ENCODE data around the gene LRRTM4. TPM values are rescaled to one million over a fixed set of nuclear protein-coding genes. Genes with fewer than 3 reads are reported as not detected.

LRRTM4 gene
- total RNA-seq, 4 donors from 2014 or later: 0.24 to 38.4 (median 1.0) TPM; not detected in 1

DNA sequence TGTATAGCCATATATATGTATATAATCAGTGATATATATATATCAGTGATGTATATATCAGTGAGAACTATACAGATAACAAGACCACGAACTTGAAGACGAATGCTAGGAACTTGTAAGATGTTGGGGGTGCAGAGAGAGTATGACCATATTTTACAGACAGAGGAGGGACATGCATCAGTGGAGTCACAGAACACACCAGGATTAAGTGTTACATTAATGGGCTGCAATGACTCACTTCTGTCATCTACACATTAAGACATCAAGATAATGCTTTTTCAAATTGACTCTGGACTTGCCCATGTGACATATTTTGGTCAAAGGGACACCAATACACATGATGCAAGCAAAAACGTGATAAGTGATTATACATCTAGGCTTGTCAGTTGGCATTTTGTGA lies 501.0 kb downstream of the LRRTM4 start:
- no peak overlapping the region for H3K27ac ChIP-seq
- no peaks in the 10 kb centered on the region for H3K27me3 ChIP-seq
- H3K36me3 ChIP-seq: no peaks in the 10 kb centered on the region
- no peak for DNase-seq
- TF ChIP-seq, protein P1, sequence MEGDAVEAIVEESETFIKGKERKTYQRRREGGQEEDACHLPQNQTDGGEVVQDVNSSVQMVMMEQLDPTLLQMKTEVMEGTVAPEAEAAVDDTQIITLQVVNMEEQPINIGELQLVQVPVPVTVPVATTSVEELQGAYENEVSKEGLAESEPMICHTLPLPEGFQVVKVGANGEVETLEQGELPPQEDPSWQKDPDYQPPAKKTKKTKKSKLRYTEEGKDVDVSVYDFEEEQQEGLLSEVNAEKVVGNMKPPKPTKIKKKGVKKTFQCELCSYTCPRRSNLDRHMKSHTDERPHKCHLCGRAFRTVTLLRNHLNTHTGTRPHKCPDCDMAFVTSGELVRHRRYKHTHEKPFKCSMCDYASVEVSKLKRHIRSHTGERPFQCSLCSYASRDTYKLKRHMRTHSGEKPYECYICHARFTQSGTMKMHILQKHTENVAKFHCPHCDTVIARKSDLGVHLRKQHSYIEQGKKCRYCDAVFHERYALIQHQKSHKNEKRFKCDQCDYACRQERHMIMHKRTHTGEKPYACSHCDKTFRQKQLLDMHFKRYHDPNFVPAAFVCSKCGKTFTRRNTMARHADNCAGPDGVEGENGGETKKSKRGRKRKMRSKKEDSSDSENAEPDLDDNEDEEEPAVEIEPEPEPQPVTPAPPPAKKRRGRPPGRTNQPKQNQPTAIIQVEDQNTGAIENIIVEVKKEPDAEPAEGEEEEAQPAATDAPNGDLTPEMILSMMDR (IDR thresholded peaks at IDR 0.05): no peak
- no peak for TF ChIP-seq POLR2A (IDR thresholded peaks at IDR 0.05)
- no peak overlapping the region for H3K4me3 ChIP-seq
- H3K4me1 ChIP-seq: no peaks in the 10 kb centered on the region
- no peaks in the 10 kb centered on the region for H3K9me3 ChIP-seq
- intact Hi-C loops (cut with DNase I; ENCODE audit: low total_unique reads): no loop called here

DNA sequence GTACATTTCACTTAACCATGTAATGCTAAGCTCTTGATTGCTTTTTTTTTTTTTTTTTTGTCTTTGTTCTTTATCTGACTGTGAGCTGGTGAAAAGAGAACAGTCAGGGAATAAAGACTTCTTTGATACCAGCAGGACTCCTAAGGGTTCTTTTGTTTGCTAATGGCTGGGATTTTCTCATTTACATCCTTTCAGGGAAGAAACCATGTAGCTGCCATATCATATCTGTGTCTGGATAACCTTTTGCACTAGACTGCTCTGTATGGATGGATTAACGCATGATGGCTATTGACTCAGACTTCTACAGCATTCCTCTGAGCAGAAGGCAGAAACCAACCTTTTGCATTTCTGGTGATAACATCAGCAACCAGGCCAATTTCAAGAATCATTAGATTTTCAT lies 504.0 kb downstream of the LRRTM4 start:
- Histone ChIP-seq H3K4me3 (no peak overlapping the region), H3K9me3 (no peaks in the 10 kb centered on the region), H3K27ac (no peak overlapping the region), H3K4me1 (no peaks in the 10 kb centered on the region), H3K36me3 (no peaks in the 10 kb centered on the region), H3K27me3 (no peaks in the 10 kb centered on the region)
- TF ChIP-seq, protein P1 (IDR thresholded peaks at IDR 0.05): no peak
- TF ChIP-seq POLR2A (IDR thresholded peaks at IDR 0.05): no peak
- intact Hi-C loops (cut with DNase I; ENCODE audit: low total_unique reads): no loop called here
- no peak for DNase-seq

DNA sequence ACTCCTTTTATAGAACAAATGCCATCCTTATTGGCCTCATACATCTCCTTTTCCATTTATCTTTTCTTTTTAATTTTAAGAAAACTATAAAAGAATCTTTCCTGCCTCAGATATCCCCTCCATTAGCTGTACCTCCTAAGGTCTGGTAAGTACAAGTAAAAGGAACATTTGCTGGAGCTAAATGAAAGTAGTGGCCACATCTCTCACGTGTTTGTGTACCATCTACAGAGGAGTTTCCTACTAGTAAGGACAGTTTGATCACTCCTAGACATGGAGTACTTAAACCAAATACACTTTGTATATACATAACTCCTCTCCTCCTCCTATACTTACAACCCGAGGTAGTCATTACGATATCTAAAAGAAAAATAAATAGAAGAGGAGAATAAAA lies 504.8 kb downstream of the LRRTM4 start:
- TF ChIP-seq, protein P1 (IDR thresholded peaks at IDR 0.05): no peak
- no peak for TF ChIP-seq POLR2A (IDR thresholded peaks at IDR 0.05)
- intact Hi-C loops (cut with DNase I; ENCODE audit: low total_unique reads): no loop called here
- no peak overlapping the region for H3K27ac ChIP-seq
- H3K4me1 ChIP-seq: no peaks in the 10 kb centered on the region
- no peaks in the 10 kb centered on the region for H3K9me3 ChIP-seq
- no peaks in the 10 kb centered on the region for H3K27me3 ChIP-seq
- no peaks in the 10 kb centered on the region for H3K36me3 ChIP-seq
- DNase-seq: no peak
- H3K4me3 ChIP-seq: no peak overlapping the region

DNA sequence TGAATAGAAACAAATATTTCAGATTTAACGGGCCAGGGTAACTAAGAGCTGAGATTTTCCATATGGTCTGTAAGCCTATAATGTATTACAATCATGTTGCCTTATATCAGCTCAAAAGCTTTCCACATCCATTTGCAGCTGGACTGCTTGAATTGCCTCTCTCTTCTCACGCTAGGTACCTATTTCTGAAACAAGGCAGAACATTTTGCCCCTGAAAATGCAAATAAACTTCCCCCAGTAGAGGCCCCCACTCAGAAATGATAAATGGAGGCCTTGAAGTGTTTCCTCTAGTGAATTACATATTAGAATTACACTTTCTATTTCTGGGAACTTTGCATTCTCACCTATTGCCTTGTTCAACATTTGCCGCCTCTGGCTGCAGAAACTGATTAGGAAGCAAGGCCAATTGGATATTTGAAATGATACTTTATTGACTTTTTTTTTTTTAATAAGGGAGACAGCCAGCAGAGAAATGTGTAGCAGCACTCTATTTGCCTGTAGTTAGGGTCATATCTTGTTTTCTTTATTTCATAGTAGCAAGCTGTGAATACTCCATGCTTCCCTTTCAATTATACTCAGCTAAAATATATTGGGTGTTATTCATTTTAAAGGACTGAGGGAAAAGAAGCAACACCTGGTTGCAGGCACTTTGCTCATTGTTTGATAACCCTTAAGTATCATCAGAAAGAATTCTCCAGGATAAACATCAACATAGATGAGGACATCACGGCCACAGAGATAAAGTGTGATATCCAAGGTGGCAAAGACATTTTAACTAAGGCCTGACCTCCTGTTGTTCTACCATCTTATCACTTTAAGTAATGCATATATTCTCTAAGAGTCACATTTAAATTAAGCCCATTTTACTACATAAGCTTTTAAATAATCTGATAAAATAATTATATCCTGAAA lies 505.5 kb downstream of the LRRTM4 start:
- intact Hi-C loops (cut with DNase I; ENCODE audit: low total_unique reads): no loop called here

DNA sequence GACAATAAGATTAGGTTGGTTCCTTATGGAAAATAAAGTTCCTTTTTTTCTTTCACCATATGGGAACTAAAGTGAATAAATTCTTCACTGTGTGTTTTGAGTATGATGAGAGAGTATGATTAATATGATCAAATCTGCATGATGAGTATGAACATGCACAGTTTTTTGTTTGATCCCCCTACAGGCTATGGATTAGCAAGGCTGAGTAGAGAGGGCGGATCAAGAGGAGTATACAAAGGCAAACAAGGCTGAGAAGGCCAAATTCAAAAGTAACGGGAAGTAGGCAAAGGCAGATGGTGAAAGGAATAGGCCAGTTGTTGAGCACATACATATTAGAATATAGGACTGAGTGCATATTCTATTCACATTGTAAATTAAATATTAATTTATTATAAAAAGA lies 508.2 kb downstream of the LRRTM4 start:
- intact Hi-C loops (cut with DNase I; ENCODE audit: low total_unique reads): no loop called here
- no peaks in the 10 kb centered on the region for H3K4me1 ChIP-seq
- H3K36me3 ChIP-seq: no peaks in the 10 kb centered on the region
- TF ChIP-seq, protein P1 (IDR thresholded peaks at IDR 0.05): no peak
- TF ChIP-seq POLR2A (IDR thresholded peaks at IDR 0.05): no peak
- H3K27ac ChIP-seq: no peak overlapping the region
- H3K9me3 ChIP-seq: no peaks in the 10 kb centered on the region
- no peak for DNase-seq
- no peak overlapping the region for H3K4me3 ChIP-seq
- no peaks in the 10 kb centered on the region for H3K27me3 ChIP-seq

More for the DNA sequence above, 505.5 kb downstream of the LRRTM4 start:
- TF ChIP-seq POLR2A (IDR thresholded peaks at IDR 0.05): no peak
- TF ChIP-seq, protein P1 (IDR thresholded peaks at IDR 0.05): no peak
- no peak for DNase-seq
- Histone ChIP-seq H3K9me3 (no peaks in the 10 kb centered on the region), H3K4me1 (no peaks in the 10 kb centered on the region), H3K27ac (no peak overlapping the region), H3K4me3 (no peak overlapping the region), H3K36me3 (no peaks in the 10 kb centered on the region), H3K27me3 (no peaks in the 10 kb centered on the region)

All from uterus (tissue), 4 donors.